Measurements from ENCODE around the gene SPEM1.

The SPEM1 gene

GRCh38 chr17:7396147-7396546 lies 24.0 kb upstream of the SPEM1 start:
- no peak for DNase-seq

- no peak for DNase-seq
Observed at GRCh38 chr17:7398612-7399011, 21.5 kb upstream of the SPEM1 start.

DNA sequence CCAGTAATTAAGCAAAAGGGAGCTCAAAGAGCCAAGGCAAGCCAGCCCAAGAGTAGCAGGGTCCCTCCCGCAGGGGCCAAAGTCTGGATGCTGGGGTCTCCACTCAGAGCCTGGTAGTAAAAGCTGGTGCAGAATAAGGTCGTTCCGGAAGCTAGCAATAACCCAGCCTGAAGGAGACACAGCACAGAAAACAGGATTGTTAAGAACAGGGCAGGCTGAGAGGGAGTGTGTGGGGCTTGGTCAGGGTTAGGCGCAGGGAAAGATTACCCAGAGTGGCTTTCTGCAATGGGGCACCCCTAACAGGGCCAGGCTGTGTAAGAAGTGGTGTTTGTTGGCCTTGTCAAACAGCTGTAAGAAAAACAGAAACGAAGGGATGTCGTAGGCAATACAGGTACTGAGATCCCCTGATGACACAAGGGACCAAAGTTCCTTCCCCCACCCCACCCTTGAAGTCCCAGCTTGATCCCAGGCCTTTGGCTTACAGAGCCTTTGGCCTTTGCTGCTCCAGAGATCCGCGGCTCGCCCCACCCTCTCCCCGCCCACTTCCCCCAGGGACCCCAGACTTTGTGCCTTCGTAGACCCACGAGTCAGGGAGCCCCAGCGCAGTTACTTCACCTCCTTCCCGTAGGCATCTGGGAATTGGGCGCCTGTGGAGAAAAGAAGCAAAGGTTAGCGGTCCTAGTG lies 16.9 kb upstream of the SPEM1 start:
- peak in 3 of 58 donors; percentile 51 to 62 (median 54) for DNase-seq

GRCh38 chr17:7403727-7403976 lies 16.5 kb upstream of the SPEM1 start:
- DNase-seq: peak in 2 of 58 donors; percentile 77 to 88

DNA sequence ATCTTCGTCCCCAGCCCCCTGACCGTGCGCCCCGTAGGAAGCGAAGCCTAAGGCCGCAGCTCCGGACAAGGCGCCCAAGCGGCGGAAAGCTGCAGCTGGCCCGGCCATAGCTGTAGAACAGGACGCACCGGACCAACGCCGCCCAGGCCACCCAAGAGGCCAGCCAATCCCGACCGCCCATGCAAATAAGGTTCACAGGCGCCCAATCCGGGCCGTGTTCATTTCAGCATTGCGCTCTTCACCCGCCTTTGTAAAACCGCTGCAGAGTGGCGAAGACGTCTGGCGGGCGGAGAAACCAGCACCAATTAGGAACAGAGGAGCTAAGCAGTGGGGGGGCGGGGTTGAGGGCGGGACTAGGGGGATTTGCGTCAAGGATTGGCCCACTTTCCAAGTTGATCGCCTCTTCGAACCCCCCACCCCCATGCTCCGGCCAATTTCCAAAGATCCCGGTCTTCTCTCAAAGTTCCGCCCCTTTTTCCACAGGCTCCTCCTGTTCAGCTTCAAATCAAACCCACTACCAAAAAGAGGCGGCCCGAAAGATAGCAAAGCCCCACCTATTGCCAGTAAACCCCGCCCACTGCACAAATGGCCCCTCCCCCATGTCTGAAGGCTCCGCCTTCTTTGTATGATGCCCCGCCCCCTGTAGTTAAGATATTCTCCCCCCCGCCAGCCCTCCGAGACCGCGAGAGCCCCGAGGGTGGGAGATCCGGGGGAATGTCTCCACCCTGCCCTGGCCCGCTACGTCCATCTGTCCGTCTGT lies 16.0 kb upstream of the SPEM1 start, which contains the start of gene TMEM256:
Gene TMEM256, minus strand, starts transcription at position 121 of the 760 bp plus-strand sequence. Its CDS starts 13 bp downstream, at position 108.
- DNase-seq: peak; percentile 88 to 100 (median 99)

GRCh38 chr17:7404737-7405349 lies 15.3 kb upstream of the SPEM1 start:
- peak in 26 of 58 donors; percentile 47 to 94 (median 82) for DNase-seq

DNA sequence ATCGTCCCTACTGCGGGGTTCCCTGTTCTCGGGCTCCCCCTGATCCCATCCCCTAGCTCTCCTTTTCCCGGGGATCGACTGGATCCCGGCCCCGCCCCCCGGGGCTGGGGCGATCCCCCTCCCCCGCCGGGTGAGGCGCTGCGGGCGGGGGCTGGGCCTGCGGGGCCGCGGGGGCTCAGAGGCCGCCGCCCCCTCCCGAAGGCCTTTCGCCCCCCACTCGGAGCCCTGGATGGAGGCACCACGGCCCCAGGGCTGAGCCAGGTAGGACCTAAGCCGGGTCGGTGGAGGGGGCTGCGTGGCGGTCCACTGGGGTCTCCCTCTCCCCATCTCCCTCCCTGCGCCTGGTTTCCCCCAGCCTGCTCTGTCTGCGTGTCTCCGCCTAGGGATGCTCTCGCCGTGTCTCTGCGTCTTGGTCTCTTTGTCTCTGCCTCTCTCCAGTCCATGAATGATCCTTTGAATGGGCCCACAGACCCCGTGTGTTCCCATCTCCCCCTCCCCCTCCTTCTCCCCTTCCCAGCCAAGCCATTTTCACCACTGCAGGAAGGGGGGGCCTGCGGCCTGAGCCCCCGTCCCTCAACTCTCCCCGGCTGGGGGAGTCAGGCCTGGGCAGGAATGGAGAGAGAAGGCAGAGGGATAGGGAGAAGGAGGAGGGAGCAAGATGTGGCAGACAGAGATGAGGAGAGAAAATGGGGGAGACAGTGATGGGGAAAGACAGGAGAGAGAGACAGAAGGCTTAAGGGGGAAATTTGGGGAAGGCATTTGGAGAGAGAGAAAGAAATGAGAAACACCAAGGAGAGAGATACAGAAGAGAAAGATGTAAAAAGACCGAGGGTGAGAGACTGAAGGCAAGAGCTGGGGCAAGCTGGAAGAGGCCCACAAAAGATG lies 14.5 kb upstream of the SPEM1 start:
- peak in 21 of 58 donors; percentile 9 to 60 (median 40) for DNase-seq

- DNase-seq: peak in 2 of 58 donors; percentile 7 to 21
Observed at GRCh38 chr17:7406235-7406825, 13.8 kb upstream of the SPEM1 start.

DNA sequence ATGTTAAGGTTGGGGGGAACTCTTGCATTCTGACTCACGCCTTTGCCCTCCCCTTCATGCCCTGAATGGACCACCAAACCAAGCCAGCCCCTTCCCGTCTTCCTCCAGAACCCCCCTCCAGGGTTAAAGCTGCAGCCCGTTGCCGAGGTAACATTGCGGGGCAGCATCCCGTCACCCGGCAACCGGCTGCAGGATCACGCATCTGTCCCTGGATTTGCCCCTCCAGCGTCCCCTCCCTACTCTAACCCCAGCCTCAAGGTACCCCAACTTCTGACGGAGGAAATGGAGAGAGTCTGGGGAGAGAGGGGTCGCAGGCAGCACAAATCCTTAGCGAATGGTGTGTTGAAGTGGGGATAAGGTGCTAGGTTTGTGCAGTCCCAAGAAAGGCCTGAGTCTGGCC lies 13.0 kb upstream of the SPEM1 start:
- DNase-seq: no peak

- DNase-seq: no peak
Observed at GRCh38 chr17:7407485-7408251, 12.5 kb upstream of the SPEM1 start, which contains the start of gene NLGN2. Gene NLGN2, plus strand, starts transcription at chr17:7407845. Its CDS starts 411 bp downstream, at chr17:7408256.

DNA sequence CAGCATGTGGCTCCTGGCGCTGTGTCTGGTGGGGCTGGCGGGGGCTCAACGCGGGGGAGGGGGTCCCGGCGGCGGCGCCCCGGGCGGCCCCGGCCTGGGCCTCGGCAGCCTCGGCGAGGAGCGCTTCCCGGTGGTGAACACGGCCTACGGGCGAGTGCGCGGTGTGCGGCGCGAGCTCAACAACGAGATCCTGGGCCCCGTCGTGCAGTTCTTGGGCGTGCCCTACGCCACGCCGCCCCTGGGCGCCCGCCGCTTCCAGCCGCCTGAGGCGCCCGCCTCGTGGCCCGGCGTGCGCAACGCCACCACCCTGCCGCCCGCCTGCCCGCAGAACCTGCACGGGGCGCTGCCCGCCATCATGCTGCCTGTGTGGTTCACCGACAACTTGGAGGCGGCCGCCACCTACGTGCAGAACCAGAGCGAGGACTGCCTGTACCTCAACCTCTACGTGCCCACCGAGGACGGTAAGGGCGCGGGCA lies 11.8 kb upstream of the SPEM1 start:
- DNase-seq: no peak

- DNase-seq: no peak
Observed at GRCh38 chr17:7408863-7409262, 11.3 kb upstream of the SPEM1 start.

GRCh38 chr17:7409716-7410115 lies 10.4 kb upstream of the SPEM1 start:
- no peak for DNase-seq

DNA sequence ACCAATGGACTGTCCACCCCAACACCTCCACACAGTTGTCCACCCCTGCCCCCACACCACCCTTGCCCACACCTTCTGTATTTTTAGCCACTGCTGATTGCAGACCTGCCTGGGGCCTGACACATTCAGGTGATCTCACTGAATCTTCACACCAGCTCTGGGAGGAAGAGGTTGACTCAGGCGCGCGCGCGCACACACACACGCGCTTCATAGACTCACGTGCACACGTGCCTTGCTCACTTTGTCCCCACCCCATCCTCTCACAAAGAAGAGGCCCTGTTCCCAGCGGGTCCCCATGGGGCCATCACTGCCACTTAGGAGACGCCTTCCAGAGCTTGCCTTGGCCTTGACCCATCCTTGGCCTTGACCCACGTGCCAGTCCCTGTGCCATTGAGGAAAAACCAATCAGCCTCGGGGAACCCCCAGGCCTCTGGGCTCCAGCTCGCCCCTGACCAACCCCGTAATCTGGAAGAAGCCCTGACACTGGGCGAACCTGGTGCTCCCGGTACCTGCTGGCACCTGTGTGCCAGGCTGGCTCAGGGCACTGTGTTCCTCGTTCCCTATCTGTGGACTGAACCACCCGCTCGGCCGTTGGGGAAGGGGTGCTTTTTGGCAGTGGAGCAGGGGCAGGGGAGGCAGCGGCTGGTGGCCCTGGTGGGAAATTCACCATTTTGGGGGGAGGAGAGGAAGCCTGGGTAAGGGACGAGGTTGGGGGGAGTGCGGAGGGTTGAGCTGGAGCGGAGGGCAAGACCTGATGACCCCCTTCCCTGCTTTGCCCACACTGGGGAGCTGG lies 9.3 kb upstream of the SPEM1 start:
- no peak for DNase-seq

DNA sequence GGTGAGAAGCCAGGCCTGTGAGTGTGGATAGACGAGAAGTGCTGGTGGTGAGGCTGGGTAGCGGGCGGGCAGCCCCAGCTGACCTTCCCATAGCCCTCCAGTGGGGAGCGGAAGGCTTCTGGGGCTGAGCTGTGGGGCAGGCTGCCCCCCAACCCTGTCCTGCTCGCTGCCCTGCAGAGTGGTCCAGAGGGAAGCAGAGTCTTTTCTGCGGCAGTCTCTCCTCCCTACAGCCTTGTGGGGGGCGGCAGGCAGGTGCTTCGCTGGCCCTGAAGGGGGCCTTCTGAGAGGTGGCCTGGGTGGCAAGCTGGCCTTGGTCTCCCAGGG lies 8.7 kb upstream of the SPEM1 start:
- DNase-seq: no peak

- DNase-seq: no peak
Observed at GRCh38 chr17:7413346-7413985, 6.7 kb upstream of the SPEM1 start.

GRCh38 chr17:7414837-7415236 lies 5.3 kb upstream of the SPEM1 start:
- no peak for DNase-seq

- DNase-seq: no peak
Observed at GRCh38 chr17:7415784-7416183, 4.3 kb upstream of the SPEM1 start.

GRCh38 chr17:7416323-7416722 lies 3.8 kb upstream of the SPEM1 start:
- DNase-seq: no peak

Measured in anterior cingulate cortex (tissue), 58 donors.